ENCODE data around the gene PCYT1A. TPM values are rescaled to one million over a fixed set of nuclear protein-coding genes. Genes with fewer than 3 reads are reported as not detected.
A peak's percentile ranks its signal among the peaks of the same experiment; 100 is the strongest.

PCYT1A gene
- total and polyA plus RNA-seq, 2 of the 13 experiments (the other 11 are each of a cell fraction or from before 2014, with no cell fraction given), result 26.4 to 45.3 TPM

DNA sequence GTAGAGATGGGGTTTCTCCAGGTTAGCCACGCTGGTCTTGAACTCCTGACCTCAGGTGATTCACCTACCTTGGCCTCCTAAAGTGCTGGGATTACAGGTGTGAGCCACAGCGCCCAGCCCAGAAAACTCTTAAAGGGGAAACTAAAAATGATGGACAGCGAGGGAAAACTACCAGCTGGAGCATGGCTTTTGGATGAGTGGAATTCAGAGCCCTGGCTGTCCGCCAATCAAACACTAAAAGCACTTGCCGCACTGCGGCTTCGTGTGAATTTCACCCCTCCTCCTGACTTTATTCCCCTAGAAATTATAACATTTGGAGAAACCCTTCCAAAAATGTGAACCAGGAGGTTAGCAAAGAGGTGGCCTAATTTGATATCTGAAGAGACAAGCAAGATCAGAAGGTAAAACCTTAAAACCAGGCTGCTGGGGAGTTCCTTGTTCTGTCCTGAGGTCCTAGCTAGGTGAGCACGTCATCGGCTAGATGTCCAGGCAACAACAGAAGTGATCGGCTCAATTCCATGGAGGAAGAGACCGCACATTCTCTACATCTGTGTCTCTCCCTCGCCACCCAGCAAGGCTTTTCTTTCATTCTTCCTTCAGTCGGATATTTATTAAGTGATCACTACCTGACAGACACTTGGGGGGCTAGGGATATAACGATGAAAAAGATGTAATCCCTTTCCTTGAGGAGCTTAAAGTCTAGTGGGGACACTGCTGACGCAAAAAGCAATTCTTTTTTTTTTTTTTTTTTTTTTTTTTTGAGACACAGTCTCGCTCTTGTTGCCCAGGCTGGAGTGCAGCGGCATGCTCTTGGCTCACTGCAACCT lies 49.0 kb upstream of the PCYT1A start:
- Histone ChIP-seq H3K4me1 (ENCODE audit: insufficient read depth, low read length) (peaks cover 23% of the 10 kb centered on the region), H3K9me3 (ENCODE audit: low read length) (no peaks in the 10 kb centered on the region), H4K20me1 (ENCODE audit: insufficient read depth, low read length) (no peaks in the 10 kb centered on the region), H3K9ac (ENCODE audit: insufficient read depth, low read depth, low read length) (no peak overlapping the region), H3K27ac (ENCODE audit: extremely low read length, insufficient read depth, low read length) (no peak overlapping the region), H3K4me2 (ENCODE audit: low read depth, low read length) (peak overlapping the region; percentile 78), H3K27me3 (ENCODE audit: control insufficient read depth in 1 of 2, insufficient read depth in 2 of 2, low read length in 2 of 2) (no peaks in the 10 kb centered on the region), H3K4me3 (replicated peaks in 1 of 3; ENCODE audit: insufficient read depth in 1 of 3, low read depth in 2 of 3, low read length in 3 of 3) (no peak overlapping the region), H3K36me3 (replicated peaks in 1 of 2; ENCODE audit: control insufficient read depth in 1 of 2, insufficient read depth in 2 of 2, low read length in 2 of 2) (no peaks in the 10 kb centered on the region), H2AFZ (ENCODE audit: low read length) (no peak overlapping the region), H3K79me2 (ENCODE audit: insufficient read depth, low read length) (no peaks in the 10 kb centered on the region)
- 72% methylated on average over 17 of the region's 17 CpGs for WGBS (ENCODE audit: low lambda C conversion rate)
- in situ Hi-C loops (cut with HindIII; ENCODE audit: extremely low pct_ligation_motif_present, low pct_unique_long_range_greater_than_20kb) (no loop called here), intact Hi-C loops (cut with micrococcal nuclease; ENCODE audit: unreplicated experiment) (no loop called here)
- ATAC-seq (no peak), FAIRE-seq (no peak), DNase-seq (ENCODE audit: low spot score) (no peak)
- no TSS peak for BruUV-seq (replicated peaks)
- ChIA-PET POLR2A (interaction anchor here (1.7 kb wide), 1 partner anchor 11 kb away, joined by 3 read pairs; no protein-coding TSS in a partner anchor), CTCF (ENCODE audit: low intra/inter-chr PET ratio, low total read pairs) (no interaction called here)
- TF ChIP-seq AHDC1 (CRISPR knock-in tag; IDR thresholded peaks at IDR 0.05; ENCODE audit: borderline replicate concordance), result no peak
- no peak for TF ChIP-seq HCFC1 (IDR thresholded peaks at IDR 0.05; ENCODE audit: low read depth, low read length)
- no peak for TF ChIP-seq ZNF12 (CRISPR knock-in tag; IDR thresholded peaks at IDR 0.05)
- no peak for TF ChIP-seq SKIL (CRISPR knock-in tag; IDR thresholded peaks at IDR 0.05; ENCODE audit: borderline replicate concordance)
- TF ChIP-seq ZSCAN25 (CRISPR knock-in tag; IDR thresholded peaks at IDR 0.05), result no peak
- no peak for TF ChIP-seq SYNCRIP (IDR thresholded peaks at IDR 0.05; ENCODE audit: insufficient read depth, low read depth, low read length)
- no peak for TF ChIP-seq RFX1 (IDR thresholded peaks at IDR 0.05)
